ENCODE results near the gene CPS1. TPM values are rescaled to one million over a fixed set of nuclear protein-coding genes. Genes with fewer than 3 reads are reported as not detected.

CPS1 gene
- total RNA-seq, 1 experiment from 2014 or later: 14.2 TPM

DNA sequence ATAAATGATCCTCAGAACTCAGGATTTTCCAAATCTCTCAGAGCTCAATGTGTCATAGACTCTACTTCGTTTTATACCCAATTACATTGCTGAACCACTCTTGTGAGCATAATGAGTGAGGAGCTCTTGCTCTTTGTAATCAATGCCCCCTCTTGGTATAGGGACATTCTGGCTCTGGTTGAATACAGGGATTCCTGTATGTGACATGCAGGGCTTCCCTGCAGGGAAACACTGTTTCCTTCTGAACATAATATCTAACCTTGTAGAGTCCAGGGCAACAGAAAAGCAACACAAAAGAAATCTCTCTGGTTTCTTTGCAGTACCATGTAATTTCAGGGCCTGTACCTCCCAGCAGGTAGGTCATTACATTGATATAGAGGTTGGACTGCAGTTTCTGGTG lies 101.5 kb downstream of the CPS1 start:
- no peak overlapping the region for H3K27ac ChIP-seq (ENCODE audit: insufficient read length, low read depth, low read length)
- H3K23me2 ChIP-seq (ENCODE audit: insufficient read length, low read depth, low read length, poor library complexity, severe bottlenecking): no peaks in the 10 kb centered on the region
- peaks cover 0 to 2% of the 10 kb centered on the region in 2 experiments; a peak in 3 of 5 replicates for H3K9me3 Mint-ChIP-seq
- no peak overlapping the region for H2BK5ac ChIP-seq (ENCODE audit: insufficient read length, low read length)
- WGBS (ENCODE audit: extremely low coverage, insufficient read length, low lambda C conversion rate): no CpG with 5 or more reads among the region's 1 CpG
- no peaks in the 10 kb centered on the region for H3K79me1 ChIP-seq (ENCODE audit: insufficient read depth, low read depth, low read length, poor library complexity, severe bottlenecking)
- no peak overlapping the region for H3K14ac ChIP-seq (ENCODE audit: insufficient read depth, low read length)
- H2AK5ac ChIP-seq (ENCODE audit: insufficient read length, low read length): no peak overlapping the region
- H3K4ac ChIP-seq (ENCODE audit: low read depth, low read length): no peak overlapping the region
- no peak overlapping the region for H4K91ac ChIP-seq (ENCODE audit: insufficient read length, low read depth, low read length)
- H3K4me1 ChIP-seq (ENCODE audit: insufficient read depth, low read length): no peaks in the 10 kb centered on the region
- no peak overlapping the region for H3K9ac ChIP-seq (ENCODE audit: extremely low read depth, insufficient read length, low read length)
- H4K5ac ChIP-seq (ENCODE audit: insufficient read length, low read depth, low read length): no peak overlapping the region
- no peaks in the 10 kb centered on the region for H4K20me1 ChIP-seq (ENCODE audit: control insufficient read depth, insufficient read depth, insufficient read length)
- no peak overlapping the region for H2BK20ac ChIP-seq (ENCODE audit: low read depth, low read length, poor library complexity, severe bottlenecking)
- H2BK12ac ChIP-seq (ENCODE audit: insufficient read length, low read depth, low read length): no peak overlapping the region
- no peak overlapping the region for H3K18ac ChIP-seq (ENCODE audit: insufficient read length, low read depth, low read length)
- no peak overlapping the region for H3K4me3 Mint-ChIP-seq
- no peak for DNase-seq
- H3K4me1 Mint-ChIP-seq: no peaks in the 10 kb centered on the region
- no peak overlapping the region for H3K4me2 ChIP-seq (ENCODE audit: insufficient read depth, insufficient read length, low read length)
- TF ChIP-seq, protein P1, sequence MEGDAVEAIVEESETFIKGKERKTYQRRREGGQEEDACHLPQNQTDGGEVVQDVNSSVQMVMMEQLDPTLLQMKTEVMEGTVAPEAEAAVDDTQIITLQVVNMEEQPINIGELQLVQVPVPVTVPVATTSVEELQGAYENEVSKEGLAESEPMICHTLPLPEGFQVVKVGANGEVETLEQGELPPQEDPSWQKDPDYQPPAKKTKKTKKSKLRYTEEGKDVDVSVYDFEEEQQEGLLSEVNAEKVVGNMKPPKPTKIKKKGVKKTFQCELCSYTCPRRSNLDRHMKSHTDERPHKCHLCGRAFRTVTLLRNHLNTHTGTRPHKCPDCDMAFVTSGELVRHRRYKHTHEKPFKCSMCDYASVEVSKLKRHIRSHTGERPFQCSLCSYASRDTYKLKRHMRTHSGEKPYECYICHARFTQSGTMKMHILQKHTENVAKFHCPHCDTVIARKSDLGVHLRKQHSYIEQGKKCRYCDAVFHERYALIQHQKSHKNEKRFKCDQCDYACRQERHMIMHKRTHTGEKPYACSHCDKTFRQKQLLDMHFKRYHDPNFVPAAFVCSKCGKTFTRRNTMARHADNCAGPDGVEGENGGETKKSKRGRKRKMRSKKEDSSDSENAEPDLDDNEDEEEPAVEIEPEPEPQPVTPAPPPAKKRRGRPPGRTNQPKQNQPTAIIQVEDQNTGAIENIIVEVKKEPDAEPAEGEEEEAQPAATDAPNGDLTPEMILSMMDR (conservative IDR thresholded peaks at IDR 0.05): no peak
- no peak overlapping the region for H2BK120ac ChIP-seq (ENCODE audit: low read depth, low read length, poor library complexity, severe bottlenecking)
- H2BK15ac ChIP-seq (ENCODE audit: low read depth, low read length): no peak overlapping the region
- no peaks in the 10 kb centered on the region for H3K27me3 ChIP-seq (ENCODE audit: insufficient read depth, low read length)
- H3T11ph ChIP-seq (ENCODE audit: low read length): no peak overlapping the region
- no peak overlapping the region for H2AFZ ChIP-seq (ENCODE audit: low read length)
- H3K79me2 ChIP-seq (ENCODE audit: insufficient read depth, low read length): no peaks in the 10 kb centered on the region
- H3K23ac ChIP-seq (ENCODE audit: insufficient read length, low read depth, low read length): no peak overlapping the region
- H3K9me3 ChIP-seq (ENCODE audit: control insufficient read depth, low read depth, low read length): no peaks in the 10 kb centered on the region
- H4K8ac ChIP-seq (replicated peaks; ENCODE audit: insufficient read length, low read depth, low read length): no peak overlapping the region
- H3K27me3 Mint-ChIP-seq (ENCODE audit: low read depth): no peaks in the 10 kb centered on the region
- H3K56ac ChIP-seq (ENCODE audit: insufficient read length, low read depth, low read length): no peak overlapping the region
- H3K36me3 Mint-ChIP-seq (ENCODE audit: insufficient read depth in 1 of 3, low read depth in 3 of 3): peaks cover 1 to 15% (median 3%) of the 10 kb centered on the region in 3 experiments; a peak in 5 of 7 replicates
- H3K27ac Mint-ChIP-seq: no peak overlapping the region

Data from H9 (cell line).